OCI-LY1 (cell line): Measurements from ENCODE around the gene ABHD1.

Experiments
- H2AFZ ChIP-seq: fragments of 200-600 bp; sonication (generic), shearing (Covaris generic); 2 replicates; pipeline ENCODE4 v1.6.0; 2014; ENCODE audit warnings: antibody characterized with exemption, mild to moderate bottlenecking, low read length
- H3F3A ChIP-seq: fragments of 200-600 bp; sonication (generic), shearing (Covaris generic); 2 replicates; pipeline ENCODE4 v1.6.0; 2014; ENCODE audit warnings: mild to moderate bottlenecking, antibody characterized with exemption, low read length, moderate library complexity; ENCODE audit not compliant: insufficient read depth
- H3K27ac ChIP-seq: fragments of 200-600 bp; sonication (generic); 2 replicates; pipeline ENCODE4 v1.5.1; 2014; ENCODE audit warnings: low read length, mixed run types, mild to moderate bottlenecking, low read depth; ENCODE audit not compliant: poor library complexity, severe bottlenecking
- H3K27me3 ChIP-seq: fragments of 200-600 bp; sonication (generic); 2 replicates; pipeline ENCODE4 v1.6.0; 2014; ENCODE audit warnings: antibody characterized with exemption, mild to moderate bottlenecking, low read length, moderate library complexity; ENCODE audit not compliant: insufficient read depth
- H3K36me3 ChIP-seq: fragments of 200-600 bp; sonication (generic); 2 replicates; pipeline ENCODE4 v1.6.1; 2014; ENCODE audit warnings: mild to moderate bottlenecking, antibody characterized with exemption, low read length, moderate library complexity, mixed read lengths; ENCODE audit not compliant: insufficient read depth
- H3K4me1 ChIP-seq: fragments of 200-600 bp; sonication (generic); 2 replicates; pipeline ENCODE4 v1.5.1; 2014; ENCODE audit warnings: mild to moderate bottlenecking, low read length, moderate library complexity; ENCODE audit not compliant: insufficient read depth, severe bottlenecking
- H3K4me2 ChIP-seq: fragments of 200-600 bp; sonication (generic), shearing (Covaris generic); 2 replicates; pipeline ENCODE4 v1.6.1; 2014; ENCODE audit warnings: low read length
- H3K4me3 ChIP-seq: fragments of 200-600 bp; sonication (generic); 2 replicates; pipeline ENCODE4 v1.5.1; 2014; ENCODE audit warnings: low read length, low read depth, mild to moderate bottlenecking, mixed read lengths; ENCODE audit not compliant: poor library complexity, severe bottlenecking
- H3K79me2 ChIP-seq: fragments of 200-600 bp; shearing (Covaris generic); 2 replicates; pipeline ENCODE4 v1.6.1; 2016; ENCODE audit warnings: mixed run types, low read length, mixed read lengths; ENCODE audit not compliant: insufficient read depth
- H3K9ac ChIP-seq: fragments of 200-600 bp; sonication (generic), shearing (Covaris generic); 2 replicates; pipeline ENCODE4 v1.6.1; 2014; ENCODE audit warnings: mild to moderate bottlenecking, low read length, mixed read lengths
- H3K9me2 ChIP-seq: fragments of 200-600 bp; sonication (generic), shearing (Covaris generic); 2 replicates; pipeline ENCODE4 v1.6.1; 2014; ENCODE audit warnings: low read depth, mild to moderate bottlenecking, low read length, mixed read lengths
- H3K9me3 ChIP-seq: fragments of 200-600 bp; shearing (Covaris generic); 2 replicates; pipeline ENCODE4 v1.6.1; 2014; ENCODE audit warnings: low read length, mixed read lengths
- H4K20me1 ChIP-seq: fragments of 200-600 bp; sonication (generic), shearing (Covaris generic); 2 replicates; pipeline ENCODE4 v1.6.0; 2016; ENCODE audit warnings: mild to moderate bottlenecking, low read length; ENCODE audit not compliant: insufficient read depth
- CTCF ChIP-seq: fragments of 200-600 bp; sonication (generic), shearing (Covaris generic); IDR thresholded peaks from 2 replicates; pipeline ENCODE4 v1.5.1; 2017; ENCODE audit warnings: mild to moderate bottlenecking, antibody characterized with exemption, low read length, moderate library complexity, mixed read lengths
- EZH2 ChIP-seq: fragments of 200-600 bp; sonication (generic), shearing (Covaris generic); IDR thresholded peaks from 2 replicates; pipeline ENCODE4 v1.8.0; 2017; ENCODE audit warnings: borderline replicate concordance, mixed run types, mild to moderate bottlenecking, antibody characterized with exemption, low read length, moderate library complexity, mixed read lengths

ABHD1 gene

DNA sequence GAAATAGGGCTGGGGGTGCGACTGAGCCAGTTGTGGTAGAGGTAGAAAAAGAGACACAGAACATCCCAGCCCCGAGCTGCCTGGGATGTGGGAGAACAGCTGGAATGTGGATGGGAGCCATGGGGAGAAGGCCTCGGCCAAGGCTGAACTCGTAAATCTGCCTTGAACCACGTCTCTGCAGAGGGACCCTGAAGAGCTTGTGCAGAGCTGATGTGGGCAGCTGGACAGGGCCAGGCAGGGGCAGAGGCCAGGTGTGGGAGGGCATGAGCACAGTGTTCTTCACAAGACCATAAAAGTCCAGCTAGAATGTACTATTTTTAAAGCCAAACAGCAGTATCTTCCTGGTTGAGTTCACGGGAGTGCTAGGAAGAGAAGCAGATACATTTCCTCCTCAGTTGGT, 30.9 kb downstream of the ABHD1 start:
- no peak overlapping the region for H3K9ac ChIP-seq
- H3K79me2 ChIP-seq = no peaks in the 10 kb centered on the region
- no peaks in the 10 kb centered on the region for H3K4me1 ChIP-seq
- H3K4me3 ChIP-seq = no peak overlapping the region
- H3K27me3 ChIP-seq = peaks cover 6% of the 10 kb centered on the region; the same call in 1 of the 2 replicates
- no peak overlapping the region for H3K27ac ChIP-seq
- no peak overlapping the region for H2AFZ ChIP-seq
- TF ChIP-seq EZH2 = no peak
- TF ChIP-seq CTCF = no peak
- H3K36me3 ChIP-seq = no peaks in the 10 kb centered on the region
- H3K9me2 ChIP-seq = no peaks in the 10 kb centered on the region
- no peaks in the 10 kb centered on the region for H4K20me1 ChIP-seq
- H3F3A ChIP-seq = no peaks in the 10 kb centered on the region
- no peaks in the 10 kb centered on the region for H3K9me3 ChIP-seq
- H3K4me2 ChIP-seq = no peak overlapping the region

DNA sequence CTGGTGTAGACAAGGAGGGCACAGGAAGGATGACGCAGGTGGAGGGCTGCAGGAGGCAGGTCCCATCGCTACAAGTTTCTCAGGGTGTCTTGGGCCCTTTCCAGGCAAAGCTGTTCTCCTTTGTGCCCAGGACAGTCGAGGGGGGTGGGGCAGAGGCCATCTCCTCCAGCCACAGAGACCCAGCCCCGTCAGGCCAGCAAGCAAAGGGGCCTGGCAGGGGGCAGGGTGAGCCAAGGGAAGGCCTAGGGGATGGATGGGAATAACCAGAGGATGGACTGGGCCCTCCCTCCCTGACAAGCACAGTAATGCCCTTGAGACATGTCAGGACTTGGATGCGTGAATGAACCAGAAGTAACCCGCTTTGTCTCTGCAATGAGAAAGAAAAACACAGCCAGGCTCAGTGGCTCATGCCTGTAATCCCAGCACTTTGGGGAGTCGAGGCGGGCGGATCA, 31.5 kb downstream of the ABHD1 start:
- Histone ChIP-seq H2AFZ (no peak overlapping the region), H3K9me2 (no peaks in the 10 kb centered on the region), H3K79me2 (no peaks in the 10 kb centered on the region)

GRCh38 chr2:27158468-27158867, 34.9 kb downstream of the ABHD1 start:
- Histone ChIP-seq H4K20me1 (no peaks in the 10 kb centered on the region), H3K27me3 (no peaks in the 10 kb centered on the region), H2AFZ (no peak overlapping the region), H3K4me2 (no peak overlapping the region), H3K9me3 (no peaks in the 10 kb centered on the region), H3K27ac (no peak overlapping the region), H3K4me1 (peaks cover under 1% of the 10 kb centered on the region), H3K9me2 (no peaks in the 10 kb centered on the region), H3K4me3 (no peak overlapping the region), H3K79me2 (no peaks in the 10 kb centered on the region), H3F3A (no peaks in the 10 kb centered on the region), H3K9ac (no peak overlapping the region), H3K36me3 (no peaks in the 10 kb centered on the region)
- TF ChIP-seq CTCF (no peak), EZH2 (no peak)

More for the DNA sequence above, 31.5 kb downstream of the ABHD1 start:
- no peak for TF ChIP-seq EZH2
- no peak for TF ChIP-seq CTCF
- H3K9ac ChIP-seq = no peak overlapping the region
- peaks cover 6% of the 10 kb centered on the region; the same call in 1 of the 2 replicates for H3K27me3 ChIP-seq
- no peaks in the 10 kb centered on the region for H4K20me1 ChIP-seq
- no peaks in the 10 kb centered on the region for H3K36me3 ChIP-seq
- H3K4me3 ChIP-seq = no peak overlapping the region
- no peak overlapping the region for H3K27ac ChIP-seq
- no peaks in the 10 kb centered on the region for H3F3A ChIP-seq
- H3K9me3 ChIP-seq = no peaks in the 10 kb centered on the region
- H3K4me1 ChIP-seq = no peaks in the 10 kb centered on the region
- H3K4me2 ChIP-seq = no peak overlapping the region
